ENCODE data around the gene GIPC3. TPM values are rescaled to one million over a fixed set of nuclear protein-coding genes. Genes with fewer than 3 reads are reported as not detected.

GIPC3 gene
- total and polyA plus RNA-seq, 4 experiments from 2014 or later = 0.45 to 0.70 (median 0.64) TPM; not detected in 1

DNA sequence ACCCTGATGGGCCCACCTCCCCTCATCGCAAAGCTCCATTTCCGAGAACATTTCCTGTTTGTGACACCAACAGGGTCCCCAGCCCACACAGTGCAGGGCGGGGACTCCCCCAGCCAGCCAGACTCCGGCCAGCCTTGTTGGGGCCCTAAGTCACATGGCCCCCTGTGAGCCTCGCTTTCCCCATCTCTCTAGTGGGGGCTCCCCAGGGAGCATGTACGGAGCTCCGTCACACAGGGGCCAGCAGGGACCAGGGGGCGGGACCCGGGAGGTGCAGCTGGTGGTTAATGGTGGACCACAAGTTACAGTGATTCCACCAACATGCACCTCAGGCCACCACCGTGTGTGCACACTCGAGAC is 19.7 kb downstream of the GIPC3 start:
- Mint-ChIP-seq H3K27me3 (peaks cover 0 to 3% of the 10 kb centered on the region in 2 donors), H3K27ac (peak overlapping the region in 1 of 7 donors; percentile 60), H3K9me3 (no peaks in the 10 kb centered on the region), H3K4me1 (peaks cover 0 to 15% (median 4%) of the 10 kb centered on the region in 4 donors), H3K4me3 (no peak overlapping the region), H3K36me3 (no peaks in the 10 kb centered on the region)
- peak in 1 of 5 donors; percentile 12 for DNase-seq
- Histone ChIP-seq H3K27me3 (ENCODE audit: insufficient read depth, low read length) (no peaks in the 10 kb centered on the region), H3K27ac (ENCODE audit: low read depth, low read length) (no peak overlapping the region), H3K4me3 (ENCODE audit: low read length in 2 of 2) (peak overlapping the region; percentile 10 to 25), H3K4me1 (ENCODE audit: insufficient read depth, low read length) (peaks cover 26% of the 10 kb centered on the region), H3K36me3 (ENCODE audit: insufficient read depth, low read length) (no peaks in the 10 kb centered on the region), H3K9me3 (ENCODE audit: control insufficient read depth in 1 of 2, low read length in 2 of 2) (no peaks in the 10 kb centered on the region)
- intact Hi-C loops (cut with micrococcal nuclease) = no loop called here
- ChIA-PET CTCF (ENCODE audit: partially characterized antibody) (interaction anchor here (0.7 to 0.8 kb wide), 2 partner anchors 14 to 17 kb away, joined by 3 read pairs; no protein-coding TSS in a partner anchor), POLR2A (ENCODE audit: partially characterized antibody) (interaction anchor here (0.8 to 1.4 kb wide), 2 partner anchors 12 to 48 kb away, joined by 3 to 4 read pairs; partner anchors contain the start of gene MFSD12)

DNA sequence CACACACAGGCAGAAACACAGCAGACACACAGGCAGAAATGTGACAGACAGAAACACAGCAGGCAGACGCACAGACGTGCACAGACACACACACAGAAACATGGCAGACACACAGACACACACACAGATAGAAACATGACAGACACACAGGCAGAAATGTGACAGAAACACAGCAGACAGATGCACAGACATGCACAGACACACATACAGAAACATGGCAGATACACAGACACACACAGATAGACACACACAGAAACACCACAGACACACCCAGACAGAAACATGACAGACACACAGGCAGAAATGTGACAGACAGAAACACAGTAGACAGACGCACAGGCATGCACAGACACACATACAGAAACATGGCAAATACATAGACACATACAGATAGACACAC is 20.1 kb downstream of the GIPC3 start:
- H3K4me1 ChIP-seq (ENCODE audit: insufficient read depth, low read length) = peaks cover 26% of the 10 kb centered on the region
- Mint-ChIP-seq H3K4me3 (no peak overlapping the region), H3K4me1 (peaks cover 0 to 15% (median 4%) of the 10 kb centered on the region in 4 donors), H3K36me3 (peaks cover 0 to under 1% of the 10 kb centered on the region in 2 donors), H3K27ac (no peak overlapping the region), H3K27me3 (peaks cover 0 to 3% of the 10 kb centered on the region in 2 donors), H3K9me3 (no peaks in the 10 kb centered on the region)
- DNase-seq = no peak
- POLR2A ChIA-PET (ENCODE audit: partially characterized antibody) = interaction anchor here (0.8 to 1.4 kb wide), 2 partner anchors 12 to 48 kb away, joined by 3 to 4 read pairs; partner anchors contain the start of gene MFSD12
- H3K27ac ChIP-seq (ENCODE audit: low read depth, low read length) = no peak overlapping the region
- H3K9me3 ChIP-seq (ENCODE audit: control insufficient read depth in 1 of 2, low read length in 2 of 2) = no peaks in the 10 kb centered on the region
- H3K27me3 ChIP-seq (ENCODE audit: insufficient read depth, low read length) = no peaks in the 10 kb centered on the region
- no peaks in the 10 kb centered on the region for H3K36me3 ChIP-seq (ENCODE audit: insufficient read depth, low read length)
- CTCF ChIA-PET (ENCODE audit: partially characterized antibody) = interaction anchor here (0.8 kb wide), 1 partner anchor 17 kb away, joined by 3 read pairs; no protein-coding TSS in a partner anchor
- intact Hi-C loops (cut with micrococcal nuclease) = no loop called here
- peak overlapping the region; percentile 10 to 25 for H3K4me3 ChIP-seq (ENCODE audit: low read length in 2 of 2)

DNA sequence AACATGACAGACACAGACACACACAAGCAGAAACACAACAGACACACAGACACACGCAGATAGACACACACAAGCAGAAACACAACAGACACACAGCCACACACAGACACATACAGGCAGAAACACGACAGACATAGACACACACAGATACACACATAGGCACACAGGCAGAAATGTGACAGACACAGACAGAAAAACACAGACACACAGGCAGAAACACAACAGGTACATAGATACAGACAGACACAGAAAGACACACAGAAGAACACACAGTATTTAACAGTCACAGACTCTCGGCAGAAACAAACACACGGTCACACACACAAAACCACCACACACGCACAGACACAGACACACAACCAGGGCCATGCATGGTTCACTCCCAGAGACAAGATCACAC is 20.5 kb downstream of the GIPC3 start:
- H3K4me3 ChIP-seq (ENCODE audit: low read length in 2 of 2) = peak overlapping the region in 1 of 2 donors; percentile 6
- intact Hi-C loops (cut with micrococcal nuclease) = no loop called here
- H3K27ac ChIP-seq (ENCODE audit: low read depth, low read length) = no peak overlapping the region

DNA sequence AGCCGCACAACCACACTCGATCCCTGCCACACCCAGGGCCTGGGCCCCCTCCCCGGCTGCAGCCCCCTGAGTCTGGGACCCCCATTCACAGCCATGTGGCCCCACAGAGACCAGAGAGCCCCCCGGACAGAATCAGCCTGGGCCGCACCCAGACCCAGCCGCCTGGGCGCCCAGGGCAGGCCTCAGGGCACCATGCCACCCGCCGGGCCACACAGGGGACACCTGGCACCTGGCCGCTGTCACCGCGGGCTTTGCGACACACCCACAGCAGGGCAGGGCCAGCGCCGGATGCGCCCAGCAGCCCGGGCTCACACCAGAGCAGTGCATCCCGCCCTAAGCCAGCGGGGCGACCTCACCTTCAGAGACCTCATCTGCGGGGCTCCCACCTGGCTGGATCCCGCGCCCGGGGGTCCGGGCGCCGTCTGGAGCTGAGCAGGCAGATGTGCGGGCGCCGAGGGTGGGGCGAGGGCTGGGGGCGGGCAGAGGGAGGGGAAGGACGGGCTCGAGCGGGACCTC is 21.0 kb downstream of the GIPC3 start:
- H3K27ac ChIP-seq (ENCODE audit: low read depth, low read length) = no peak overlapping the region
- no peaks in the 10 kb centered on the region for H3K9me3 ChIP-seq (ENCODE audit: control insufficient read depth in 1 of 2, low read length in 2 of 2)
- H3K36me3 ChIP-seq (ENCODE audit: insufficient read depth, low read length) = no peaks in the 10 kb centered on the region
- H3K4me1 ChIP-seq (ENCODE audit: insufficient read depth, low read length) = peaks cover 26% of the 10 kb centered on the region
- intact Hi-C loops (cut with micrococcal nuclease) = no loop called here
- H3K27me3 ChIP-seq (ENCODE audit: insufficient read depth, low read length) = no peaks in the 10 kb centered on the region
- POLR2A ChIA-PET (ENCODE audit: partially characterized antibody) = no interaction called here
- Mint-ChIP-seq H3K27ac (no peak overlapping the region), H3K4me1 (peaks cover 0 to 15% (median 4%) of the 10 kb centered on the region in 4 donors), H3K9me3 (no peaks in the 10 kb centered on the region), H3K36me3 (peaks cover 0 to 5% of the 10 kb centered on the region in 2 donors), H3K4me3 (peak overlapping the region in 2 of 8 donors; percentile 36 to 45), H3K27me3 (peaks cover 0 to 3% of the 10 kb centered on the region in 2 donors)
- H3K4me3 ChIP-seq (ENCODE audit: low read length in 2 of 2) = peak overlapping the region in 1 of 2 donors; percentile 6
- CTCF ChIA-PET (ENCODE audit: partially characterized antibody) = interaction anchor here (0.6 kb wide), 1 partner anchor 346 kb away, joined by 4 read pairs; no protein-coding TSS in a partner anchor
- DNase-seq = peak in 1 of 5 donors; percentile 24

More for the DNA sequence above, 20.5 kb downstream of the GIPC3 start:
- Mint-ChIP-seq H3K27me3 (peaks cover 0 to 3% of the 10 kb centered on the region in 2 donors), H3K4me1 (peaks cover 0 to 15% (median 4%) of the 10 kb centered on the region in 4 donors), H3K4me3 (no peak overlapping the region), H3K9me3 (no peaks in the 10 kb centered on the region), H3K36me3 (peaks cover 0 to 4% of the 10 kb centered on the region in 2 donors), H3K27ac (no peak overlapping the region)
- ChIA-PET CTCF (ENCODE audit: partially characterized antibody) (no interaction called here), POLR2A (ENCODE audit: partially characterized antibody) (no interaction called here)
- Histone ChIP-seq H3K9me3 (ENCODE audit: control insufficient read depth in 1 of 2, low read length in 2 of 2) (no peaks in the 10 kb centered on the region), H3K27me3 (ENCODE audit: insufficient read depth, low read length) (no peaks in the 10 kb centered on the region), H3K36me3 (ENCODE audit: insufficient read depth, low read length) (no peaks in the 10 kb centered on the region), H3K4me1 (ENCODE audit: insufficient read depth, low read length) (peaks cover 26% of the 10 kb centered on the region)
- DNase-seq = no peak

DNA sequence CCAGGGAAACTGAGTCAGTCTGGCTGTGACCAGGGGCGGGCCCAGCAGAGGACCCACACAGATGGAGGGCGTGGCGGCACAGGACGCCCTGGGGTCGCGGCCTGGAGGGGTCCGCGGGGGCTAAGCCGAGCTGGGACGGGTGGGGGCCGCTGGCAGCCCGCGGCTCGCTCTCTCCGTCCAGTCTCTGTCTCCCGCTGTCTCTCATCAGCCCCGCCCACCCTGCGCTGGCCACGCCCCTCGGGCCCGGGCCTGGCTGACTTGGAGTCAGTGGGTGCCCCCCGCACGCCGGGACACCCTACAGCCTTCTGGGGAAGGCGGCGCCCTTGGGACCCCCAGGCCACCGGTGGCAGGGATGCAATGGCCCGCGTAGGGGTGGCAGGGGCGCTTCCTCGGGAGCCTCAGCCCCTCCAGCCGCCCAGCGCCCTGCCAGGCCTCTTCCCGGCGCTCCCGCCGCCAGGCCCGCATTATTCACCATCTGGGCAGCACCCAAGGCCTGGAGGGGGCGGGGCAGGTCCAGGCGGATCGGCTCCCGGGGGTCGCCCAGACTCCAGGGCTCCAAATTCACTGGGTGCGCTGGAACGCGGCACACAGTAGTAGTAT is 21.5 kb downstream of the GIPC3 start, which contains the start of gene TBXA2R:
Gene TBXA2R (minus strand): TSS at position 186 of the 600 bp plus-strand sequence. CDS start 6,241 bp downstream, outside the sequence.
- peak in 1 of 5 donors; percentile 24 for DNase-seq
- Mint-ChIP-seq H3K27ac (peak within 1 kb of the TSS in 1 of 7 donors; percentile 70), H3K4me3 (peak within 1 kb of the TSS in 5 of 8 donors; percentile 29 to 71 (median 36)), H3K4me1 (peaks cover 0 to 15% (median 4%) of the 10 kb centered on the region in 4 donors), H3K27me3 (peaks cover 0 to 3% of the 10 kb centered on the region in 2 donors), H3K9me3 (no peaks in the 10 kb centered on the region), H3K36me3 (peaks cover under 1 to 6% of the 10 kb centered on the region in 2 donors)
- H3K4me3 ChIP-seq (ENCODE audit: low read length in 2 of 2) = peak within 1 kb of the TSS in 1 of 2 donors; percentile 6
- H3K27me3 ChIP-seq (ENCODE audit: insufficient read depth, low read length) = no peaks in the 10 kb centered on the region
- no peaks in the 10 kb centered on the region for H3K36me3 ChIP-seq (ENCODE audit: insufficient read depth, low read length)
- intact Hi-C loops (cut with micrococcal nuclease) = no loop called here
- ChIA-PET POLR2A (ENCODE audit: partially characterized antibody) (no interaction called here), CTCF (ENCODE audit: partially characterized antibody) (interaction anchor here (0.6 kb wide), 1 partner anchor 346 kb away, joined by 4 read pairs; no protein-coding TSS in a partner anchor)
- no peaks in the 10 kb centered on the region for H3K9me3 ChIP-seq (ENCODE audit: control insufficient read depth in 1 of 2, low read length in 2 of 2)
- H3K27ac ChIP-seq (ENCODE audit: low read depth, low read length) = no peak within 1 kb of the TSS
- H3K4me1 ChIP-seq (ENCODE audit: insufficient read depth, low read length) = peaks cover 26% of the 10 kb centered on the region

DNA sequence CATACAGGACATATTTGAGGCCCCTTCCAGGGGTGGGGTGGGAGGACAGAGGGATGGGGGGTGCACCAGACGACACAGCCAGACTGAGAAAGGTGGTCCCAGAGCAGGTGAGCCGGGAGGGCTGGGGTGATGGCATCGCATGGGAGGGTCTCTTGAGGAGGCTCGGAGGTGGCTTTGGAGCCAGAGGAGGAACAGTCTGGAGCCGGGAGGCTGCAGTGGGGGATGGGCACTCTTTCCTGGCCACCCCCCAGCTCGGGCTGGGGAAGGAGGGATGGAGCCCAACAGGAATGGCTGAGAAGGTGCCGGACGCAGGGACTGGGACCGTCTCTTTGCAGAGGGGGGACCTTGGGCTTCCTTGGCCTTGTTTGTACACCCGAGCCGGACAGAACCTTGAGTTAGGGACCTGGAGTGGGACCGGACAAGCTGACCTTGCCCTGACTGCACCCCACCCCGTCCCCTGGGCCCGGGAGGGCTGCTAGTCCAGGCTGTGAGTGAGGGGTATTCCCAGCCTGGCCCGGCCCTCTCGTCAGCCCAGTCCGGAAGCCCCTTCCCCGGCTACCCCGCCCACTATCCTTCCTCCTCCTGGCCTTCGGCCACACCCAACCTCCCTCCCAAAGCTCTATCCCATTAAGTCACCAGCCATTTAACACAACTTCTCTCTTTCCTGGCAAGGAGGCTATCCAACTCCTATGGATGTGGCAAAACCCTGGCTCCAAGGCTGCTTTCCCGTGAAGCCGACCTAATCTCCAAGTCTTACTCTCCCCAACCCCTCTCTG is 22.2 kb downstream of the GIPC3 start:
- intact Hi-C loops (cut with micrococcal nuclease) = no loop called here
- Mint-ChIP-seq H3K27ac (peak overlapping the region in 3 of 7 donors; percentile 40 to 70 (median 54)), H3K36me3 (peaks cover 4 to 10% of the 10 kb centered on the region in 2 donors), H3K27me3 (peaks cover 0 to 3% of the 10 kb centered on the region in 2 donors), H3K4me3 (peak overlapping the region in 7 of 8 donors; percentile 26 to 71 (median 47)), H3K9me3 (no peaks in the 10 kb centered on the region), H3K4me1 (peaks cover 0 to 15% (median 4%) of the 10 kb centered on the region in 4 donors)
- no peak for DNase-seq
- ChIA-PET CTCF (ENCODE audit: partially characterized antibody) (interaction anchor here (1.2 to 1.5 kb wide), 2 partner anchors 13 to 21 kb away, joined by 3 to 4 read pairs; no protein-coding TSS in a partner anchor), POLR2A (ENCODE audit: partially characterized antibody) (no interaction called here)
- H3K27ac ChIP-seq (ENCODE audit: low read depth, low read length) = no peak overlapping the region
- H3K9me3 ChIP-seq (ENCODE audit: control insufficient read depth in 1 of 2, low read length in 2 of 2) = no peaks in the 10 kb centered on the region
- H3K4me1 ChIP-seq (ENCODE audit: insufficient read depth, low read length) = peaks cover 26% of the 10 kb centered on the region
- H3K4me3 ChIP-seq (ENCODE audit: low read length in 2 of 2) = no peak overlapping the region
- H3K36me3 ChIP-seq (ENCODE audit: insufficient read depth, low read length) = no peaks in the 10 kb centered on the region
- no peaks in the 10 kb centered on the region for H3K27me3 ChIP-seq (ENCODE audit: insufficient read depth, low read length)
